ENCODE data around the gene NUMBL. TPM values are rescaled to one million over a fixed set of nuclear protein-coding genes. Genes with fewer than 3 reads are reported as not detected.

NUMBL gene
- total RNA-seq, 1 experiment from 2014 or later, result 18.4 TPM

DNA sequence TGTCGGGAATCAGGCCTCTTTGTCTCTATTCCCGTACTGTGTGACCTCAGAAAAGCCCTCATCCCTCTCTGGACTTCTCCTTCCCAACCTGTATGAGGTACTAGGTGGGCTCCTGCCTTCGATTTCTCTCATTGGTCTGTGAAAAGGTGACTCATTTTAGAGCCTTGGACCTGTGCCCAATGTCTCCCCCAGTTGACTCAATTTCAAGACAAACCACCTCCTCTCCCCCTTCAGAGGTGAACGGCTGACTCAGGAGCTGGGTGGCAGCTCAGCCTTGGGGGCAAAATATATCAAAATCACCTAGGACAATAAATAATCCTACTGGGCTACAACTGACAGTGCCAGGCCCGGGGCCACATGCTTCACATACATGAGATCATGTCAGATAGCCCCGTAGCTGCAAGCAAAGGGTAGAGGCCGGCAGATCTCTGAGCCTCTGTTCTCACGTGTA, 25.6 kb upstream of the NUMBL start:
- DNase-seq (ENCODE audit: unreplicated experiment), result peak; percentile 99
- ChIA-PET POLR2A (interaction anchor here (0.7 to 2.4 kb wide), 32 partner anchors 8 to 1308 kb away, joined by 3 to 79 read pairs (median 6); partner anchors contain the start of genes ACTMAP, AXL, BLVRB and EGLN2), CTCF (interaction anchor here (0.9 kb wide), 1 partner anchor 62 kb away, joined by 3 read pairs; the partner anchor contains the start of gene RAB4B)
- Mint-ChIP-seq H3K9me3 (ENCODE audit: unreplicated experiment) (no peaks in the 10 kb centered on the region), H3K27ac (ENCODE audit: low read depth, unreplicated experiment) (peak overlapping the region; percentile 95), H3K27me3 (ENCODE audit: insufficient read depth, unreplicated experiment) (no peaks in the 10 kb centered on the region), H3K4me3 (ENCODE audit: unreplicated experiment) (peak overlapping the region; percentile 92), H3K36me3 (ENCODE audit: insufficient read depth, unreplicated experiment) (peaks cover 58% of the 10 kb centered on the region), H3K4me1 (ENCODE audit: insufficient read depth, unreplicated experiment) (peaks cover 38% of the 10 kb centered on the region)
- TF ChIP-seq, protein P1, sequence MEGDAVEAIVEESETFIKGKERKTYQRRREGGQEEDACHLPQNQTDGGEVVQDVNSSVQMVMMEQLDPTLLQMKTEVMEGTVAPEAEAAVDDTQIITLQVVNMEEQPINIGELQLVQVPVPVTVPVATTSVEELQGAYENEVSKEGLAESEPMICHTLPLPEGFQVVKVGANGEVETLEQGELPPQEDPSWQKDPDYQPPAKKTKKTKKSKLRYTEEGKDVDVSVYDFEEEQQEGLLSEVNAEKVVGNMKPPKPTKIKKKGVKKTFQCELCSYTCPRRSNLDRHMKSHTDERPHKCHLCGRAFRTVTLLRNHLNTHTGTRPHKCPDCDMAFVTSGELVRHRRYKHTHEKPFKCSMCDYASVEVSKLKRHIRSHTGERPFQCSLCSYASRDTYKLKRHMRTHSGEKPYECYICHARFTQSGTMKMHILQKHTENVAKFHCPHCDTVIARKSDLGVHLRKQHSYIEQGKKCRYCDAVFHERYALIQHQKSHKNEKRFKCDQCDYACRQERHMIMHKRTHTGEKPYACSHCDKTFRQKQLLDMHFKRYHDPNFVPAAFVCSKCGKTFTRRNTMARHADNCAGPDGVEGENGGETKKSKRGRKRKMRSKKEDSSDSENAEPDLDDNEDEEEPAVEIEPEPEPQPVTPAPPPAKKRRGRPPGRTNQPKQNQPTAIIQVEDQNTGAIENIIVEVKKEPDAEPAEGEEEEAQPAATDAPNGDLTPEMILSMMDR (IDR thresholded peaks at IDR 0.05; ENCODE audit: unreplicated experiment), result no peak
- intact Hi-C loops (cut with micrococcal nuclease), result loop anchor here (2.0 kb wide), 1 partner anchor 35 kb away; the partner anchor contains the start of genes ACTMAP and SNRPA
- no TSS peak for BruUV-seq (replicated peaks)

GRCh38 chr19:40714441-40715299, 24.2 kb upstream of the NUMBL start:
- Mint-ChIP-seq H3K4me3 (ENCODE audit: unreplicated experiment) (peak overlapping the region; percentile 92), H3K27ac (ENCODE audit: low read depth, unreplicated experiment) (peak overlapping the region; percentile 95), H3K9me3 (ENCODE audit: unreplicated experiment) (no peaks in the 10 kb centered on the region), H3K4me1 (ENCODE audit: insufficient read depth, unreplicated experiment) (peaks cover 31% of the 10 kb centered on the region), H3K27me3 (ENCODE audit: insufficient read depth, unreplicated experiment) (no peaks in the 10 kb centered on the region), H3K36me3 (ENCODE audit: insufficient read depth, unreplicated experiment) (peaks cover 55% of the 10 kb centered on the region)
- CTCF ChIA-PET, result interaction anchor here (0.7 kb wide), 1 partner anchor 205 kb away, joined by 3 read pairs; no protein-coding TSS in a partner anchor
- TF ChIP-seq, protein P1 (IDR thresholded peaks at IDR 0.05; ENCODE audit: unreplicated experiment), result no peak
- no TSS peak for BruUV-seq (replicated peaks)
- intact Hi-C loops (cut with micrococcal nuclease), result loop anchor here (1.0 kb wide), 2 partner anchors 24 to 48 kb away; partner anchors contain the start of gene NUMBL
- peak; percentile 95 for DNase-seq (ENCODE audit: unreplicated experiment)
- POLR2A ChIA-PET, result interaction anchor here (0.7 to 1.0 kb wide), 4 partner anchors 11 to 63 kb away, joined by 3 to 4 read pairs (median 4); partner anchors contain the start of genes NUMBL and RAB4B

GRCh38 chr19:40713939-40714338, 23.5 kb upstream of the NUMBL start:
- Mint-ChIP-seq H3K9me3 (ENCODE audit: unreplicated experiment) (no peaks in the 10 kb centered on the region), H3K27ac (ENCODE audit: low read depth, unreplicated experiment) (peak overlapping the region; percentile 95), H3K27me3 (ENCODE audit: insufficient read depth, unreplicated experiment) (no peaks in the 10 kb centered on the region), H3K36me3 (ENCODE audit: insufficient read depth, unreplicated experiment) (peaks cover 55% of the 10 kb centered on the region), H3K4me3 (ENCODE audit: unreplicated experiment) (peak overlapping the region; percentile 92), H3K4me1 (ENCODE audit: insufficient read depth, unreplicated experiment) (peaks cover 31% of the 10 kb centered on the region)
- POLR2A ChIA-PET, result interaction anchor here (0.7 to 1.1 kb wide), 5 partner anchors 12 to 64 kb away, joined by 3 to 4 read pairs (median 3); partner anchors contain the start of genes NUMBL and RAB4B
- intact Hi-C loops (cut with micrococcal nuclease), result no loop called here
- no TSS peak for BruUV-seq (replicated peaks)
- CTCF ChIA-PET, result no interaction called here
- TF ChIP-seq, protein P1 (IDR thresholded peaks at IDR 0.05; ENCODE audit: unreplicated experiment), result no peak
- DNase-seq (ENCODE audit: unreplicated experiment), result no peak

GRCh38 chr19:40709817-40710216, 19.4 kb upstream of the NUMBL start:
- H3K27me3 Mint-ChIP-seq (ENCODE audit: insufficient read depth, unreplicated experiment), result no peaks in the 10 kb centered on the region
- ChIA-PET POLR2A (interaction anchor here (0.9 to 1.3 kb wide), 5 partner anchors 10 to 41 kb away, joined by 3 to 4 read pairs (median 3); partner anchors contain the start of genes ACTMAP, NUMBL and SNRPA), CTCF (interaction anchor here (0.7 kb wide), 1 partner anchor 1170 kb away, joined by 3 read pairs; no protein-coding TSS in a partner anchor)
- intact Hi-C loops (cut with micrococcal nuclease), result no loop called here
- DNase-seq (ENCODE audit: unreplicated experiment), result no peak
- no TSS peak for BruUV-seq (replicated peaks)
- peaks cover 19% of the 10 kb centered on the region for H3K4me1 Mint-ChIP-seq (ENCODE audit: insufficient read depth, unreplicated experiment)
- TF ChIP-seq, protein P1 (IDR thresholded peaks at IDR 0.05; ENCODE audit: unreplicated experiment), result no peak
- no peaks in the 10 kb centered on the region for H3K9me3 Mint-ChIP-seq (ENCODE audit: unreplicated experiment)
- H3K4me3 Mint-ChIP-seq (ENCODE audit: unreplicated experiment), result no peak overlapping the region
- H3K36me3 Mint-ChIP-seq (ENCODE audit: insufficient read depth, unreplicated experiment), result peaks cover 84% of the 10 kb centered on the region
- no peak overlapping the region for H3K27ac Mint-ChIP-seq (ENCODE audit: low read depth, unreplicated experiment)
